Measurements from ENCODE around the gene CD300LF. TPM values are rescaled to one million over a fixed set of nuclear protein-coding genes. Genes with fewer than 3 reads are reported as not detected.
A peak's percentile ranks its signal among the peaks of the same experiment; 100 is the strongest.

Gene CD300LF
- polyA plus RNA-seq, 3 donors = 112 to 184 (median 175) TPM

DNA sequence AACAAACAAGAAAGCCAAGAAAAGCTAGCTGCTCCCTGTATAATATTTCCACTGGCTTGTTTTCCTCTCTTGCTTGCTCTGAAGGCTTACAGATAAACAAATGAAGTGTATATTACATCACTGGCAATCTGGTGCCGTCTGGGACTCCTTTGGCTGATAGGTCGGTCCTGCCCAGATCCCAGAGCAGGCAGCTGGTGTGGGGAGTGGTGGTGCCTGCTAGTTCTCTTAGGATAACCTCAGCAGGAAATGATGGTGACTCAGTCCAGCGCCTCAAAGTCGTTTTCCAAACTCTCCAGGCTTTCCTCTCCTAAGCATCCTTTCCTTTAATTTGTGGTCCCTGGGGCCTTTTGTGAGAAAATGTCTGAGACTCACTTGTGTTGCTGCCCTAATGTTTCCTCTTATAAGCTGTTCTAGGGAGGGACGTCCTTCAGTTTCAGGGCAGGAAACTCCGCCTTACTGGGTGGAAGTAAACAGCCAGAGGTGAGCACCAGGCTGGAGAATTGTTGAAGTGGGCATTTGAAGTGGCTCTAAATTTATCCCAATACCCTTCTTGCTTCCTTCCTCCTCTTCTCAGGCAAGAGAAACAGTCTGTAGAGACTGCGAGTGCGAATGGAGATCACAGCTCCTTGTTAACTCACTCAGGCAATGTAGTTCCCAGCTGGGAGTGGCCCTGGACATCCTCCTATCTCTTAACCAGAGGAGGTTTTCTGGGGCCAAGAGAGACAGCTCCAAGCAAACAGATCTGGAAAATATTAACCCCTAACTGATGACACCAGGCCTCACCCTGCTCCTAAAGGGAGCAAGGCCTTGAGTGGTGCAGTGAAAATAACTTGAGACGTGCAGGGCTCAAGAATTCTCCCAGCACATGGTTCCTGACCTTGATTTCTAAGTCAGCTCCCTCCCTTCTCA is 34.9 kb downstream of the CD300LF start:
- Histone ChIP-seq H3K36me3 (replicated peaks in 1 of 2; ENCODE audit: control insufficient read depth in 1 of 2, insufficient read depth in 2 of 2, low read length in 2 of 2) (no peaks in the 10 kb centered on the region), H2AFZ (ENCODE audit: insufficient read depth, low read depth, low read length, poor library complexity, severe bottlenecking) (no peak overlapping the region), H3K4me2 (replicated peaks; ENCODE audit: extremely low read depth, low read length, poor library complexity, severe bottlenecking) (peak overlapping the region; percentile 40), H3K9me3 (replicated peaks in 1 of 2; ENCODE audit: control insufficient read depth in 1 of 2, insufficient read depth in 1 of 2, low read length in 2 of 2) (no peaks in the 10 kb centered on the region), H3K79me2 (ENCODE audit: insufficient read depth, low read length) (no peaks in the 10 kb centered on the region), H3K4me3 (replicated peaks in 1 of 3; ENCODE audit: low read depth in 2 of 3, low read length in 3 of 3) (peak overlapping the region in 1 of 3 experiments; percentile 42), H3K4me1 (ENCODE audit: control insufficient read depth in 1 of 2, insufficient read depth in 2 of 2, low read length in 2 of 2) (peaks cover 57 to 58% of the 10 kb centered on the region in 2 donors), H3K27ac (ENCODE audit: low read depth in 1 of 2, low read length in 2 of 2) (no peak overlapping the region), H4K20me1 (ENCODE audit: insufficient read depth, low read length) (no peaks in the 10 kb centered on the region), H3K9ac (ENCODE audit: insufficient read depth, low read length, poor library complexity, severe bottlenecking) (no peak overlapping the region), H3K27me3 (ENCODE audit: control insufficient read depth in 2 of 2, insufficient read depth in 2 of 2, low read length in 2 of 2) (peaks cover under 1 to 2% of the 10 kb centered on the region in 2 donors)
- peak overlapping the region in 1 of 2 donors; percentile 62 for H3K4me3 Mint-ChIP-seq
- peaks cover 57% of the 10 kb centered on the region for H3K4me1 Mint-ChIP-seq
- H3K27ac Mint-ChIP-seq = peak overlapping the region in 3 of 7 donors; percentile 16 to 74 (median 64)
- peaks cover 0 to 2% (median 0%) of the 10 kb centered on the region in 7 donors for H3K9me3 Mint-ChIP-seq
- peaks cover 4% of the 10 kb centered on the region in 2 donors for H3K36me3 Mint-ChIP-seq
- peak in 2 of 3 donors; percentile 28 to 35 for DNase-seq
- 19% methylated on average over 5 of the region's 9 CpGs for WGBS (ENCODE audit: insufficient coverage)
- intact Hi-C loops (cut with micrococcal nuclease) = loop anchor here in 1 of 2 donors (5.0 kb wide), 1 partner anchor 34 kb away; the partner anchor contains the start of gene CD300LF
- peaks cover 6 to 13% (median 8%) of the 10 kb centered on the region in 3 donors for H3K27me3 Mint-ChIP-seq (ENCODE audit: low read depth in 3 of 3)
- TF ChIP-seq, protein P1, sequence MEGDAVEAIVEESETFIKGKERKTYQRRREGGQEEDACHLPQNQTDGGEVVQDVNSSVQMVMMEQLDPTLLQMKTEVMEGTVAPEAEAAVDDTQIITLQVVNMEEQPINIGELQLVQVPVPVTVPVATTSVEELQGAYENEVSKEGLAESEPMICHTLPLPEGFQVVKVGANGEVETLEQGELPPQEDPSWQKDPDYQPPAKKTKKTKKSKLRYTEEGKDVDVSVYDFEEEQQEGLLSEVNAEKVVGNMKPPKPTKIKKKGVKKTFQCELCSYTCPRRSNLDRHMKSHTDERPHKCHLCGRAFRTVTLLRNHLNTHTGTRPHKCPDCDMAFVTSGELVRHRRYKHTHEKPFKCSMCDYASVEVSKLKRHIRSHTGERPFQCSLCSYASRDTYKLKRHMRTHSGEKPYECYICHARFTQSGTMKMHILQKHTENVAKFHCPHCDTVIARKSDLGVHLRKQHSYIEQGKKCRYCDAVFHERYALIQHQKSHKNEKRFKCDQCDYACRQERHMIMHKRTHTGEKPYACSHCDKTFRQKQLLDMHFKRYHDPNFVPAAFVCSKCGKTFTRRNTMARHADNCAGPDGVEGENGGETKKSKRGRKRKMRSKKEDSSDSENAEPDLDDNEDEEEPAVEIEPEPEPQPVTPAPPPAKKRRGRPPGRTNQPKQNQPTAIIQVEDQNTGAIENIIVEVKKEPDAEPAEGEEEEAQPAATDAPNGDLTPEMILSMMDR (IDR thresholded peaks at IDR 0.05) = no peak

DNA sequence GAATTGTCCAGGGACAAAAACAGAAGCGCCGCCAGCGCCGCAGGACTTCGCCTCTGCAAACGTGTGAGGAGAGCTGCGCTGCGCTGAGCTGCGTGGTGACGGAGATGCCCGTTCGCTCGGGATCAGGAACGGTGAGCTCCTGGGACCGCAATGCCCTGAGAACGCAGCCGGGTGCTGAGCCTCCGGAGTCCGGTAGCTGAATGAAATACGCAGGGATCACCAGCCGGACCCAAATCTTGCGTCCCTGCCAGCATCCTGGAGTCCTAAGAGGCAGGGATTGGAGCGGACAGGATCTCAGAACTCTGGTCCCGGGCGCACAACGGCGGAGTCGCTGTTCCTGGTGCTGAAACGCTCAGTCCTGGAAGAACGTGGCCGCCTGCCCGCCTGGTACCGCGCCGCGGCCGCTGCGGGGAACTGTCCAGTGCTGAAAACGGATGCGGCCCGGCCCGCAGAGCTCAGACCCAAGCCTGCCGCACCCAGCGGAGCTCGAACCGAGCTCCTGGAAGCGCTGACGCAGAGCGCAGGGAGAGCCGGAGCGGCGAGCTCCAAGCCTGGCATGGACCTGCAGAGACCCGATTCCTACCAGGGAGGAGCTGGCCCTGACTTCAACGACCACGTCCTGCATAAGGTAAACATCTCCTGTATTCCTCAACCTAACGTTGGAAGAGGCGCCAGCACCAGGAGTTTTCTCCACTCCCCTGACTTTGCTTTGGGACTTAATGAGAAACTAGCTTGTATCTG is 41.5 kb downstream of the CD300LF start:
- H3K27me3 Mint-ChIP-seq (ENCODE audit: low read depth in 3 of 3) = peaks cover 48 to 60% (median 49%) of the 10 kb centered on the region in 3 donors
- Histone ChIP-seq H3K27ac (ENCODE audit: low read depth in 1 of 2, low read length in 2 of 2) (no peak overlapping the region), H3K9me3 (replicated peaks in 1 of 2; ENCODE audit: control insufficient read depth in 1 of 2, insufficient read depth in 1 of 2, low read length in 2 of 2) (peaks cover 0 to 3% of the 10 kb centered on the region in 2 donors), H3K4me3 (replicated peaks in 1 of 3; ENCODE audit: low read depth in 2 of 3, low read length in 3 of 3) (no peak overlapping the region), H3K4me1 (ENCODE audit: control insufficient read depth in 1 of 2, insufficient read depth in 2 of 2, low read length in 2 of 2) (peaks cover 0 to 2% of the 10 kb centered on the region in 2 donors), H3K4me2 (replicated peaks; ENCODE audit: extremely low read depth, low read length, poor library complexity, severe bottlenecking) (peak overlapping the region; percentile 6), H2AFZ (ENCODE audit: insufficient read depth, low read depth, low read length, poor library complexity, severe bottlenecking) (no peak overlapping the region), H4K20me1 (ENCODE audit: insufficient read depth, low read length) (peaks cover 7% of the 10 kb centered on the region), H3K79me2 (ENCODE audit: insufficient read depth, low read length) (no peaks in the 10 kb centered on the region), H3K36me3 (replicated peaks in 1 of 2; ENCODE audit: control insufficient read depth in 1 of 2, insufficient read depth in 2 of 2, low read length in 2 of 2) (no peaks in the 10 kb centered on the region), H3K9ac (ENCODE audit: insufficient read depth, low read length, poor library complexity, severe bottlenecking) (no peak overlapping the region), H3K27me3 (ENCODE audit: control insufficient read depth in 2 of 2, insufficient read depth in 2 of 2, low read length in 2 of 2) (peaks cover 34 to 50% of the 10 kb centered on the region in 2 donors)
- H3K9me3 Mint-ChIP-seq = peaks cover 0 to 12% (median 7%) of the 10 kb centered on the region in 7 donors
- TF ChIP-seq, protein P1 (IDR thresholded peaks at IDR 0.05) = no peak
- peak overlapping the region in 1 of 2 donors; percentile 74 for H3K4me3 Mint-ChIP-seq
- WGBS (ENCODE audit: insufficient coverage) = 11% methylated on average over 52 of the region's 57 CpGs
- peaks cover 0 to 3% of the 10 kb centered on the region in 2 donors for H3K36me3 Mint-ChIP-seq
- peak; percentile 77 to 81 (median 77) for DNase-seq
- intact Hi-C loops (cut with micrococcal nuclease) = loop anchor here (5.0 kb wide), 2 partner anchors 41 to 66 kb away; partner anchors contain the start of genes CD300LF (in 1 of the 2) and RAB37 (in 1 of the 2)
- H3K27ac Mint-ChIP-seq = peak overlapping the region in 1 of 7 donors; percentile 19
- peaks cover 3% of the 10 kb centered on the region for H3K4me1 Mint-ChIP-seq

All from CD14-positive monocyte (primary cell).